ENCODE measurements around the gene KDM4C.

DNA sequence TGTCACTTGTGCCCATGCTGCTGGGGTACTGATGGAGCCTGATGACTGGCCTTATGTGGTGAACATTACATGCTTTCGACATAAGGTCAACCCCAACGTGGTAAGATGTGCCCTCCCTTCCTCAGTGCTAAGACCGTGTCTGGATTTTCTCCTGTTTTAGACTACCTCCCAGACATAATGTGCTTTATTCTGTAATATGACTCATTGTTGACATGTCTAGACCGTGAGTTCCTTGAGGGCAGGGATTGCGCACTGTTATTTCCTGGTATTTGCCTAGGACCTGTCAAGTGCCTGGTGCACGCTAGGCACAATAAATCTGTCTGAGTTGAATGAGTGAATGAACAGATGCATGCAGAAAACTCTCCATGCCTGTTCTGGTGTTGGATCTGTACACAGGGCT lies 346.0 kb downstream of the KDM4C start:
- TF ChIP-seq EZH2 (IDR thresholded peaks at IDR 0.05) (no peak), CTCF (IDR thresholded peaks at IDR 0.05 in 2 of 3, conservative IDR thresholded peaks at IDR 0.05 in 1 of 3; ENCODE audit: borderline replicate concordance in 1 of 3, insufficient read depth in 1 of 3, low read depth in 2 of 3, low read length in 2 of 3) (no peak), EZH2phosphoT487 (IDR thresholded peaks at IDR 0.05; ENCODE audit: borderline replicate concordance) (no peak), YY1 (IDR thresholded peaks at IDR 0.05; ENCODE audit: extremely low read depth, insufficient replicate concordance, low read depth, low read length) (no peak), POLR2A (IDR thresholded peaks at IDR 0.05; ENCODE audit: borderline replicate concordance, extremely low read depth, insufficient read depth, insufficient read length) (no peak), ATF3 (IDR thresholded peaks at IDR 0.05) (no peak)
- TF ChIP-seq, protein P1, sequence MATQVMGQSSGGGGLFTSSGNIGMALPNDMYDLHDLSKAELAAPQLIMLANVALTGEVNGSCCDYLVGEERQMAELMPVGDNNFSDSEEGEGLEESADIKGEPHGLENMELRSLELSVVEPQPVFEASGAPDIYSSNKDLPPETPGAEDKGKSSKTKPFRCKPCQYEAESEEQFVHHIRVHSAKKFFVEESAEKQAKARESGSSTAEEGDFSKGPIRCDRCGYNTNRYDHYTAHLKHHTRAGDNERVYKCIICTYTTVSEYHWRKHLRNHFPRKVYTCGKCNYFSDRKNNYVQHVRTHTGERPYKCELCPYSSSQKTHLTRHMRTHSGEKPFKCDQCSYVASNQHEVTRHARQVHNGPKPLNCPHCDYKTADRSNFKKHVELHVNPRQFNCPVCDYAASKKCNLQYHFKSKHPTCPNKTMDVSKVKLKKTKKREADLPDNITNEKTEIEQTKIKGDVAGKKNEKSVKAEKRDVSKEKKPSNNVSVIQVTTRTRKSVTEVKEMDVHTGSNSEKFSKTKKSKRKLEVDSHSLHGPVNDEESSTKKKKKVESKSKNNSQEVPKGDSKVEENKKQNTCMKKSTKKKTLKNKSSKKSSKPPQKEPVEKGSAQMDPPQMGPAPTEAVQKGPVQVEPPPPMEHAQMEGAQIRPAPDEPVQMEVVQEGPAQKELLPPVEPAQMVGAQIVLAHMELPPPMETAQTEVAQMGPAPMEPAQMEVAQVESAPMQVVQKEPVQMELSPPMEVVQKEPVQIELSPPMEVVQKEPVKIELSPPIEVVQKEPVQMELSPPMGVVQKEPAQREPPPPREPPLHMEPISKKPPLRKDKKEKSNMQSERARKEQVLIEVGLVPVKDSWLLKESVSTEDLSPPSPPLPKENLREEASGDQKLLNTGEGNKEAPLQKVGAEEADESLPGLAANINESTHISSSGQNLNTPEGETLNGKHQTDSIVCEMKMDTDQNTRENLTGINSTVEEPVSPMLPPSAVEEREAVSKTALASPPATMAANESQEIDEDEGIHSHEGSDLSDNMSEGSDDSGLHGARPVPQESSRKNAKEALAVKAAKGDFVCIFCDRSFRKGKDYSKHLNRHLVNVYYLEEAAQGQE (IDR thresholded peaks at IDR 0.05; ENCODE audit: low read depth): no peak
